Measurements from ENCODE around the gene TAF11L9.
"Not testable (repeated sequence)": the region's sequence is repeated elsewhere in the genome, so short reads cannot be mapped to it uniquely, and the experiment has no call there.

Gene TAF11L9

GRCh38 chr5:17604951-17605350 lies 10.8 kb upstream of the TAF11L9 start:
- no peak for TF ChIP-seq ZFX (IDR thresholded peaks at IDR 0.05)
- TF ChIP-seq CTCF (conservative IDR thresholded peaks at IDR 0.05), result no peak

GRCh38 chr5:17603880-17604279 lies 9.7 kb upstream of the TAF11L9 start, which contains the start of gene TAF11L11:
Gene TAF11L11, plus strand, starts transcription at chr5:17604183.
- H3K27ac ChIP-seq, result not testable (repeated sequence)

More at GRCh38 chr5:17604951-17605350, 10.8 kb upstream of the TAF11L9 start:
- H3K27ac ChIP-seq, result no peak overlapping the region

- H3K27ac ChIP-seq, result not testable (repeated sequence)
These were observed 3.5 kb upstream of the TAF11L9 start, which contains the start of gene TAF11L10 for GRCh38 chr5:17597728-17598127. Gene TAF11L10, minus strand, starts transcription at chr5:17597828.

GRCh38 chr5:17590860-17591259 lies 3.3 kb downstream of the TAF11L9 start, which contains the start of gene TAF11L8:
Gene TAF11L8, minus strand, starts transcription at chr5:17590960.
- H3K27ac ChIP-seq, result not testable (repeated sequence)

GRCh38 chr5:17585658-17586057 lies 8.5 kb downstream of the TAF11L9 start, which contains the start of gene TAF11L7:
Gene TAF11L7, minus strand, starts transcription at chr5:17585758.
- not testable (repeated sequence) for H3K27ac ChIP-seq

All from C4-2B (cell line).